Glomerular visceral epithelial cell (primary cell): ENCODE results near the gene ANKIB1.
"Not testable (repeated sequence)": the region's sequence is repeated elsewhere in the genome, so short reads cannot be mapped to it uniquely, and the experiment has no call there.

Experiments
- DNase-seq: peaks from one replicate; pipeline ENCODE4 v3.0.0-alpha.2; 2016; ENCODE audit errors: extremely low spot score

ANKIB1 gene

DNA sequence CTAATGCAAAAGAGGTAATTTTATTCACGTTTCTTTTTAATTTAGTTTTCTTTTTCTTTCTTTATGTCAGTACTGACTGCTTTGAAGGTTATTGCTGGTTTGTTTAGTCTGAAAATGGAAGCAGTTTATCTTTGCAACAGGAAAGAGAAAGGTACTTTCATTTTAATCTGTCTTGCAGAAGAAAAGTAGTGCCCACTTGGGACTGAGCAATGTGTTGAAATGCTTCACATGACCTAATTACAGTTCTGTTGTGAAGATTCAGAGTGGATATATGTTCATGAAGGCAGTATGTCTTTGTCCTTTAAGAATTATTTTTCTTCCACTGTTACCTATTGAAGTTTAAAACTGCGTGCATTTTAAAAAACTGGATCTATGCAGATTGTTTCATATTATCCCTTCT, 80.1 kb downstream of the ANKIB1 start:
- DNase-seq: no peak

GRCh38 chr7:92330835-92331438, 85.2 kb downstream of the ANKIB1 start:
- DNase-seq: no peak

DNA sequence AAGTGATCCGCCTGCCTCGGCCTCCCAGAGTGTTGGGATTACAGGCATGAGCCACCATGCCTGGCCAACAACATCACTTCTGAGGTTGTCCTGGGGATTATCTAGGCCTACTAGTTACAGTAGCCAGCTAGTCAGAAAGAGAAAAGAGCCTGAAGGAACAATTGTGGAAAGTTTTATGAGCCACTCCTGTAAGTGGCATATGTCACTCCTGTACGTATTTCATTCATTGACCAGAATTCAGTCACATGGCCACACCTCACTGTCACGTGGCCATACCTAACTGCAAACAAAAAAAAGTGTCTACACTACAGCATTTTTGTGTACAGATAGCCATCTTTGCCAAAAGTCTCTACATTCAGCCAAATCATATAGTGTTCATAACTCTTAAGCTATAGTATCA, 85.7 kb downstream of the ANKIB1 start:
- no peak for DNase-seq

- no peak for DNase-seq
Observed at GRCh38 chr7:92332782-92333181, 87.0 kb downstream of the ANKIB1 start.

DNA sequence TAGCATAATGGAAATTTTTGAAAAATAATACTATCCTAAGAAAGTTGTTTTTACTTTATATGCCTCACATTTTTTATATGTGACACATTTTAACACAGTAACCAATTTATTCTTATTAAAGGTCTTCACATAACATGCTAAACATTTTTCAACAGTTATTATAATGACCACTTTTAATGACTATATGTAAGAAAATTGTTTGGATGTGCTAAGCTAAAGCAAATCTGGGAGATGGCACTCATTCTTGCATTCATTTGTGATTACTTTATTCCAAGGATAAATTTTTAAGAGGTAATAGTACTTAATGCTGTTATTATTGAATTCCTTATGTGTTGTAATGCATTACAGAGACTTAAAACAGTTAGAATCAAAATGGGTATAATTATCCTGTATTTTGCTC, 88.1 kb downstream of the ANKIB1 start:
- DNase-seq: no peak

DNA sequence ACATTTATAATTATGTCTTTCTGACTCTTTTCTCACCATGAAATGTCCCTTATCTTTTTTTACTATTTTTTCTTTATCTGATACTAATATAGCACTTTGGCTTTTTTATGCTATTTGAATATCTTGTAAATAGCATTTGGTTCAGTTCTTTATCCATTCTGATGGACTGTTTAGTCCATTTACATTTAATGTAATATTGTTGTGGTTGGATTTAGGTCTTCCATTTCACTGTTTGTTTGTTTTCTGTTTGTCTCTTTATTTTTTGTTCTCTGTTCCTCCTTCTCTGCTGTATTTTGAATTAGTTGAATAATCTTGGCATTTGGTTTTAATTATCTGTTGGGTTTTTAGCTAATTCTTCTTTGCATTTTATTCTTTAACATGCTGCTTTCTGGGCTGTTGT, 89.8 kb downstream of the ANKIB1 start:
- DNase-seq: no peak

DNA sequence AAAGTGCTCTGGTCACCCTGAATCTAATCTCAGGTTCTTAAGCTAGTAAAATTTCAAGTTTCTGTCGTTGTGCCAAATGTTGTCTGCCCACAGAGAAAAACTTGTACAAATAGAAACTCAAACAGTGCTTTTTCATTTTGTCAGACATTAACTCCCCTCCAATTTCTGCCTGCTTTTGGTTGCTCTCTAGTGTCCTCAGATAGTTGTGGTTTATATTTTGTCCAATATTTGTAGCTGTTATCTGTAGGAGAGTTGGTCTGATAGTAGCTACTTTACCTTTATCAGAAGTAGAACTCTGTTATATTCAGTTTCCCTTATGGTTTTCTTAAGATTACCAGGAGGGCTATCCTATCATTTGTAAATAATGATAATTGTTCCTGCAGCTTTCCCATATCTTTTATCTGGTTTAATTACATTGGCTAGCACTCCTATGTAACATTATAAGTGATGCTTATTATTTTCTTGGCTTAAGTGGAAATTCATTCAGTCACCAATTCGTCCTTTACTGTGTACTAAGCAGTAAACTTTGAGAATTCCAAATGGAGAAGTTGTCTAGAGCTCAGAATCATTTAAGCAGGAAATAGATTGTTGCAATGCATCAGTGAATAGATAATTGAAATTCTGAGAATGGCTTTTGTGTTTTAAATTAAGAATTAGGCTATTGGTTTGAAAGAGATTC, 91.0 kb downstream of the ANKIB1 start:
- no peak for DNase-seq

DNA sequence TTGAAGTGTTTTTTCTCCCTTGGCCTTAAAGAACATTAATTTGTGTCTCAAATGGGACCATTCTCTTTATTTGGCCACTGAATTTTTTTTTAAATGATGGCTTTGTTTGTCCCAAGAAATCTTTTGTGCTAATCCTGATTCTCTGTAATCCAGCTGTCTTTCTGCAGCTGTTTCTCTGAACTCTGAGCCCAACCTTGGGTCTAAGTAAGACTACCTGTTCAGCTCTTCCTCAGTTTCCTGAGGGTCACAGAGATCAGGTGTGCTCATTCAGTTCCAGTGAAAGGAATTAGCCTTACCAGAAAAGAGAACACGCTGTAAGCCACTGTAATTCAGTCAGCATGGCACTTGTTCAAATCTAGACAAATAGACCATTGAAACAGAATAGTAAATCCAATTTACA, 94.2 kb downstream of the ANKIB1 start:
- no peak for DNase-seq

GRCh38 chr7:92343714-92344113, 97.9 kb downstream of the ANKIB1 start:
- DNase-seq: no peak

- no peak for DNase-seq
Observed at GRCh38 chr7:92352009-92352408, 106.2 kb downstream of the ANKIB1 start.

DNA sequence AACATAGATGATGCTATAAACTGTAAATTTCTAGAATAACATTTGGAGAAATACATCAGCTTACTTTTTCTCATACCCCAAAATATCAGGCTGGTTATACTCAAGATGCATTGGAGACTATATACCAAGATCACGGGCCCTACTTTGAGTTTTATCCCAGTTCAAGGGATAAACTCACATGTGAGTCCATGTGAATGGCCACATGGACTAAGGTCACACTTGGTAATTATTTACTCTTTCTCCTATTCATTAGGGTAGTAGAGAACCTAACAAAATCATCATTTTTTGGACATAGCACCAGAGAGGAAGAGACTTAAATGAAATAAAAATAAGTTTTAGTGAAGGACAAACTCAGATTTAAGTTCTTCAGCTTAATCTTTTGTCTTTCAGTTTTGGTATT, 108.4 kb downstream of the ANKIB1 start:
- no peak for DNase-seq

- no peak for DNase-seq
Observed at GRCh38 chr7:92356406-92356805, 110.6 kb downstream of the ANKIB1 start.

GRCh38 chr7:92357260-92357659, 111.5 kb downstream of the ANKIB1 start:
- no peak for DNase-seq

DNA sequence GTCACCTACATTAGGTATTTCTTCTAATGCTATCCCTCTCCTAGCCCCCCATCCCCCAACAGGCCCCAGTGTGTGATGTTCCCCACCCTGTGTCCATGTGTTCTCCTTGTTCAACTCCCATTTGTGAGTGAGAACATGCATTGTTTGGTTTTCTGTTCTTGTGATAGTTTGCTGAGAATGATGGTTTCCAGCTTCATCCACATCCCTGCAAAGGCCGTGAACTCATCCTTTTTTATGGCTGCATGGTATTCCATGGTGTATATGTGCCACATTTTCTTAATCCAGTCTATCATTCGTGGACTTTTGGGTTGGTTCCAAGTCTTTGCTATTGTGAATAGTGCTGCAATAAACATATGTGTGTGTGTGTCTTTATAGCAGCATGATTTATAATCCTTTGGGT, 113.4 kb downstream of the ANKIB1 start:
- DNase-seq: not testable (repeated sequence)

DNA sequence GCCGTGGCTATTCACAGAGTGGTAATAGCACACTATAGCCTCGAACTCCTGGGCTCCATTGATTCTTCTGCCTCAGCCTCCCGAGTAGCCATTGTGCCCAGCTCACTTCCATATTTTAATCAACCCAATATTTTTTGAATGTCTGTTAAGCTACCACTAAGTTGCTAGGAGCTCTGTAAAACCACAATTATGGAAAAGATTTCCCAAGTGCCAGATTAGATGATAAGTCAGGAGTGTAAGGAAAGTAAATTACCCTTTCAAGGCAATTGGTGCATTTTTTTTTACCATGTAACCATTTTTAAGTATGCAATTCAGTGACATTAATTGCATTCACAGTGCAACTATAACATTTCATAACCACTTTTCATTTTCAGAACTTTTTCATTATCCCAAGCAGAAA, 114.0 kb downstream of the ANKIB1 start:
- DNase-seq: no peak

- DNase-seq: no peak
Observed at GRCh38 chr7:92360387-92360786, 114.6 kb downstream of the ANKIB1 start.

GRCh38 chr7:92362131-92362530, 116.4 kb downstream of the ANKIB1 start:
- no peak for DNase-seq

GRCh38 chr7:92366730-92367129, 121.0 kb downstream of the ANKIB1 start:
- DNase-seq: no peak

- no peak for DNase-seq
Observed at GRCh38 chr7:92368741-92369140, 123.0 kb downstream of the ANKIB1 start.

GRCh38 chr7:92375013-92375412, 129.2 kb downstream of the ANKIB1 start:
- DNase-seq: no peak

- DNase-seq: no peak
Observed at GRCh38 chr7:92391071-92391470, 145.3 kb downstream of the ANKIB1 start.

GRCh38 chr7:92397542-92397941, 151.8 kb downstream of the ANKIB1 start:
- no peak for DNase-seq

DNA sequence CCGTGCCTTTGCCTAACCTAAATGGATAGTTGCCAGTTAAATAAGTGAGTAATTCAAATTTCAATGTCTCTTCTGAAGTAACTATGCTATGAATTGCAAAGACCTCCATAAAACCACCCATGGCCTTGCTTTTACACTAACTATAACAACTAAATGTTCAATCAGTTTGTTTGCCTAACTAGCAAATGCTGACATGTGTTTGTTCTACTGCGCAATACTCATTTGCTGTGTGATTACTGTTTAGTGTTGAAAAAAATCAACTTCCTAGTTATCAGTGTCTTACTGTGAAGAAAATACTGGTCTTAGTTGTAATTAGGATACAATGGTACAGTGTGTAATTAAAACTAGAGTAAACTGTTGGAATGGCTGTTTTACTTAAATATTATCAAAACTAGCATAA, 154.2 kb downstream of the ANKIB1 start:
- DNase-seq: no peak
